ENCODE measurements around the gene CCRL2. TPM values are rescaled to one million over a fixed set of nuclear protein-coding genes. Genes with fewer than 3 reads are reported as not detected.

CCRL2 gene
- total and polyA plus RNA-seq, 2 of the 8 experiments (the other 6 are each of a cell fraction or from before 2014, with no cell fraction given) = not detected

- DNase-seq (ENCODE audit: low read depth in 1 of 2, low spot score in 2 of 2) = no peak
- no peak within 1 kb of the TSS for H2BK5ac ChIP-seq (ENCODE audit: low read depth, low read length)
- no peak within 1 kb of the TSS for H3K4ac ChIP-seq (replicated peaks; ENCODE audit: insufficient read length, low read depth, low read length)
- H2BK20ac ChIP-seq (ENCODE audit: low read length) = no peak within 1 kb of the TSS
- H3K9ac ChIP-seq (replicated peaks in 1 of 4; ENCODE audit: extremely low read depth in 1 of 4, low read depth in 3 of 4, low read length in 3 of 4) = no peak within 1 kb of the TSS
- no peaks in the 10 kb centered on the region for H3K79me2 ChIP-seq (ENCODE audit: control insufficient read depth in 1 of 2, insufficient read depth in 2 of 2, low read length in 2 of 2)
- H3K4me3 ChIP-seq (ENCODE audit: extremely low read depth in 1 of 4, insufficient read depth in 2 of 4, low read depth in 3 of 4, low read length in 4 of 4) = no peak within 1 kb of the TSS
- no peak within 1 kb of the TSS for H2BK120ac ChIP-seq (replicated peaks; ENCODE audit: low read depth, low read length)
- H4K20me1 ChIP-seq (replicated peaks in 1 of 2; ENCODE audit: control insufficient read depth in 1 of 2, insufficient read depth in 2 of 2, low read length in 2 of 2) = no peaks in the 10 kb centered on the region
- no peaks in the 10 kb centered on the region for H3K79me1 ChIP-seq (ENCODE audit: low read depth, low read length)
- no peak within 1 kb of the TSS for H2AFZ ChIP-seq (ENCODE audit: low read length)
- ChIA-PET CTCF (ENCODE audit: partially characterized antibody) (interaction anchor here (0.7 to 12.9 kb wide), 19 partner anchors 7 to 317 kb away, joined by 3 to 164 read pairs (median 3); partner anchors contain the start of genes CCR1 and CCR3), POLR2A (ENCODE audit: partially characterized antibody) (no interaction called here)
- no peak within 1 kb of the TSS for H3K18ac ChIP-seq (ENCODE audit: extremely low read depth, low read length)
- no peaks in the 10 kb centered on the region for H3K23me2 ChIP-seq (ENCODE audit: low read depth, low read length)
- no peaks in the 10 kb centered on the region for H3K9me3 ChIP-seq (ENCODE audit: insufficient read depth in 2 of 2, low read depth in 1 of 2, low read length in 1 of 2)
- no peak within 1 kb of the TSS for H4K5ac ChIP-seq (ENCODE audit: insufficient read length, low read depth, low read length)
- H2BK15ac ChIP-seq (ENCODE audit: low read length) = no peak within 1 kb of the TSS
- no peak for FAIRE-seq
- no peak within 1 kb of the TSS for H3K4me2 ChIP-seq (ENCODE audit: insufficient read depth in 1 of 2, low read depth in 2 of 2, low read length in 2 of 2)
- WGBS, 2 experiments (ENCODE audit: extremely low coverage in 1 of 2, insufficient coverage in 1 of 2, insufficient read length in 1 of 2, insufficient replicate concordance in 2 of 2, low coverage in 1 of 2, low lambda C conversion rate in 2 of 2, missing lambda C conversion rate in 1 of 2) = 76% methylated on average over 5 of the region's 5 CpGs; no CpG with 5 or more reads in 1 of the 2 experiments
- no peak within 1 kb of the TSS for H3K27ac ChIP-seq (ENCODE audit: low read depth, low read length)
- H2BK12ac ChIP-seq (ENCODE audit: low read depth, low read length) = no peak within 1 kb of the TSS
- H3K36me3 ChIP-seq (ENCODE audit: control insufficient read depth in 2 of 4, insufficient read depth in 4 of 4, low read length in 3 of 4) = no peaks in the 10 kb centered on the region
- no peak within 1 kb of the TSS for H4K91ac ChIP-seq (replicated peaks; ENCODE audit: insufficient read length, low read length)
- H2AK5ac ChIP-seq (ENCODE audit: low read depth, low read length) = no peak within 1 kb of the TSS
- H3K14ac ChIP-seq (ENCODE audit: insufficient read length) = no peak within 1 kb of the TSS
- no peak within 1 kb of the TSS for H4K8ac ChIP-seq (ENCODE audit: extremely low read depth, insufficient read depth, low read length)
- H3K27me3 ChIP-seq (replicated peaks in 1 of 4; ENCODE audit: control insufficient read depth in 3 of 4, extremely low read depth in 1 of 4, insufficient read depth in 3 of 4, low read length in 3 of 4) = peaks cover 0 to 5% (median 0%) of the 10 kb centered on the region in 4 experiments; a peak in 1 of 7 replicates
- peaks cover 0 to 6% (median 3%) of the 10 kb centered on the region in 4 experiments; a peak in 3 of 7 replicates for H3K4me1 ChIP-seq (replicated peaks in 1 of 4; ENCODE audit: control insufficient read depth in 3 of 4, insufficient read depth in 4 of 4, low read length in 3 of 4)
- no peak within 1 kb of the TSS for H3K56ac ChIP-seq (replicated peaks; ENCODE audit: insufficient read length, low read depth, low read length)
- H3K23ac ChIP-seq (ENCODE audit: insufficient read length) = no peak within 1 kb of the TSS
- TF ChIP-seq RFX5 (IDR thresholded peaks at IDR 0.05; ENCODE audit: borderline replicate concordance, low read depth, low read length) = no peak
- no peak for TF ChIP-seq MAFK (IDR thresholded peaks at IDR 0.05; ENCODE audit: low read depth, low read length)
- no peak for TF ChIP-seq EGR1 (IDR thresholded peaks at IDR 0.05; ENCODE audit: borderline replicate concordance, low read depth, low read length)
- TF ChIP-seq PHF8 (conservative IDR thresholded peaks at IDR 0.05; ENCODE audit: low read depth, low read length) = no peak
- no peak for TF ChIP-seq ASH2L (IDR thresholded peaks at IDR 0.05; ENCODE audit: low read length)
- no peak for TF ChIP-seq HDAC6 (IDR thresholded peaks at IDR 0.05; ENCODE audit: low read depth, low read length)
- TF ChIP-seq, protein P1, sequence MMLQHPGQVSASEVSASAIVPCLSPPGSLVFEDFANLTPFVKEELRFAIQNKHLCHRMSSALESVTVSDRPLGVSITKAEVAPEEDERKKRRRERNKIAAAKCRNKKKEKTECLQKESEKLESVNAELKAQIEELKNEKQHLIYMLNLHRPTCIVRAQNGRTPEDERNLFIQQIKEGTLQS (IDR thresholded peaks at IDR 0.05; ENCODE audit: insufficient read depth, low read depth, low read length) = no peak
- no peak for TF ChIP-seq RBBP5 (IDR thresholded peaks at IDR 0.05; ENCODE audit: borderline replicate concordance, low read depth, low read length)
- no peak for TF ChIP-seq CBX8 (IDR thresholded peaks at IDR 0.05; ENCODE audit: borderline replicate concordance, low read depth, low read length)
- TF ChIP-seq NRF1 (IDR thresholded peaks at IDR 0.05; ENCODE audit: low read depth, low read length) = no peak
- no peak for TF ChIP-seq RNF2 (IDR thresholded peaks at IDR 0.05; ENCODE audit: borderline replicate concordance, low read depth, low read length, missing control alignments, poor library complexity, severe bottlenecking)
- TF ChIP-seq SRF (IDR thresholded peaks at IDR 0.05; ENCODE audit: low read depth, low read length) = no peak
- no peak for TF ChIP-seq CREB1 (IDR thresholded peaks at IDR 0.05)
Observed at GRCh38 chr3:46370839-46371518, 36.1 kb upstream of the CCRL2 start, which contains the start of gene CCR5. TSS of gene CCR5 (plus strand) at chr3:46370946. CDS start at chr3:46372903, 1,957 bp downstream.

Data from H1 (cell line).